GM19452 (cell line): ENCODE measurements around the gene KLHDC2.
"Not testable (repeated sequence)": the region's sequence is repeated elsewhere in the genome, so short reads cannot be mapped to it uniquely, and the experiment has no call there.

Experiments used
- ATAC-seq: cut with Tn5 transposase; IDR thresholded peaks from one replicate; pipeline ENCODE4 v1.9.1; 2021; ENCODE audit not compliant: unreplicated experiment

Gene KLHDC2

GRCh38 chr14:49778421-49778820 is 10.5 kb downstream of the KLHDC2 start:
- ATAC-seq: no peak

GRCh38 chr14:49781040-49781439 is 13.1 kb downstream of the KLHDC2 start:
- not testable (repeated sequence) for ATAC-seq

GRCh38 chr14:49783394-49784014 is 15.6 kb downstream of the KLHDC2 start:
- ATAC-seq: no peak

GRCh38 chr14:49786315-49786714 is 18.4 kb downstream of the KLHDC2 start:
- ATAC-seq: no peak

GRCh38 chr14:49792618-49793017 is 24.7 kb downstream of the KLHDC2 start:
- no peak for ATAC-seq

GRCh38 chr14:49796025-49796424 is 28.1 kb downstream of the KLHDC2 start:
- ATAC-seq: no peak

GRCh38 chr14:49808780-49809179 is 40.8 kb downstream of the KLHDC2 start:
- ATAC-seq: no peak

- ATAC-seq: not testable (repeated sequence)
Observed at GRCh38 chr14:49816118-49816517, 48.2 kb downstream of the KLHDC2 start.

- ATAC-seq: no peak
Observed at GRCh38 chr14:49816844-49817243, 48.9 kb downstream of the KLHDC2 start.

- ATAC-seq: no peak
Observed at GRCh38 chr14:49820176-49820575, 52.2 kb downstream of the KLHDC2 start.

- ATAC-seq: no peak
Observed at GRCh38 chr14:49828640-49829039, 60.7 kb downstream of the KLHDC2 start.
